ES-I3 (cell line): ENCODE results near the gene CLSTN2.

Experiments used
- H3K36me3 ChIP-seq: 2 replicates; pipeline ENCODE4 v1.6.1; 2013; ENCODE audit warnings: mild to moderate bottlenecking, low read length, control low read depth, moderate library complexity; ENCODE audit not compliant: insufficient read depth
- H3K4me1 ChIP-seq: 2 replicates; pipeline ENCODE4 v1.6.1; 2013; ENCODE audit warnings: mild to moderate bottlenecking, control low read depth, low read length; ENCODE audit not compliant: insufficient read depth
- H3K9ac ChIP-seq: 2 replicates; pipeline ENCODE4 v1.6.1; 2013; ENCODE audit warnings: low read depth, mild to moderate bottlenecking, low read length, moderate library complexity
- H3K9me3 ChIP-seq: 2 replicates; pipeline ENCODE4 v1.6.1; 2013; ENCODE audit warnings: mild to moderate bottlenecking, low read length, moderate library complexity; ENCODE audit not compliant: control insufficient read depth, insufficient read depth

The CLSTN2 gene

DNA sequence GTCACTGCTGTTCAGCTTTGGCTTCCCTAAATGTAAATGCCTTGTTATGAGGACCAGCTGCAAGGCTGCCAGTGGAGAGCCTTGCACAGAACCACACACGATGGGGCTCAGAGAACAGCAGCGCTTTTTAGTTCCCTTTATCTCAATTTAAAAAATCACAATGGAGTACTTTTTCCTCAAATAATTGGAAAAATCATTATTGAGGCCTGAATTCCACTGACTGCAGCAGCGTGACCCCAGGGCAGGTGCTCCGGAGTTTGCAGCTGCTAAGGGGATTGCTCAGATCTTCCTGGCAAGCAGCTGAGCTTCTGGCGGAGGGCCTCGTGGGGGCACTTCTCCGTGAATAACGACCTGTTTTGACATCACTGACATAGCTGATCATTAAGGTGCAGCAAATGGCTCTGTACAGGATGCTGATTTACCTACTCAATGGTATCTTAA, 497.3 kb downstream of the CLSTN2 start:
- Histone ChIP-seq H3K9ac (no peak overlapping the region), H3K36me3 (no peaks in the 10 kb centered on the region), H3K4me1 (no peaks in the 10 kb centered on the region), H3K9me3 (no peaks in the 10 kb centered on the region)

DNA sequence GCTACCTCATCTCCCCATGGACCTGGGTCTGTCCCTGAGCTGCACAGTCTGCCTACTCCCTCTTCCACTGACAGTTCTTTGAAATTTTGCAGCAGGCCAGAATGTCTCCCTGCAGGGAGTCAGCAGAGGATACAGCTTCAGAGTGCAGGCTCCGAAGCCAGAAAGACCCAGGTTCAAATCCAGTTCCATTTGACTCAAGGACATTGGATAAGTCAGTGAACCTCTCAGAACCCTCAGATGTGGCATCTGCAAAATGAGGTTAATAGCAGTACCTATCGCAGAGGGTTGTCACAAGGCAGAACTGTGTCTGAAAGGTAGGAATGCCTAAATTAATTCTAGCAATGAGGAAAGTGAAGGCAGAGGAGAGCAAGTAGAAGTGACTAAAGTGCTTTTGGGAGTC, 498.4 kb downstream of the CLSTN2 start:
- Histone ChIP-seq H3K9me3 (no peaks in the 10 kb centered on the region), H3K9ac (no peak overlapping the region), H3K36me3 (no peaks in the 10 kb centered on the region), H3K4me1 (no peaks in the 10 kb centered on the region)

DNA sequence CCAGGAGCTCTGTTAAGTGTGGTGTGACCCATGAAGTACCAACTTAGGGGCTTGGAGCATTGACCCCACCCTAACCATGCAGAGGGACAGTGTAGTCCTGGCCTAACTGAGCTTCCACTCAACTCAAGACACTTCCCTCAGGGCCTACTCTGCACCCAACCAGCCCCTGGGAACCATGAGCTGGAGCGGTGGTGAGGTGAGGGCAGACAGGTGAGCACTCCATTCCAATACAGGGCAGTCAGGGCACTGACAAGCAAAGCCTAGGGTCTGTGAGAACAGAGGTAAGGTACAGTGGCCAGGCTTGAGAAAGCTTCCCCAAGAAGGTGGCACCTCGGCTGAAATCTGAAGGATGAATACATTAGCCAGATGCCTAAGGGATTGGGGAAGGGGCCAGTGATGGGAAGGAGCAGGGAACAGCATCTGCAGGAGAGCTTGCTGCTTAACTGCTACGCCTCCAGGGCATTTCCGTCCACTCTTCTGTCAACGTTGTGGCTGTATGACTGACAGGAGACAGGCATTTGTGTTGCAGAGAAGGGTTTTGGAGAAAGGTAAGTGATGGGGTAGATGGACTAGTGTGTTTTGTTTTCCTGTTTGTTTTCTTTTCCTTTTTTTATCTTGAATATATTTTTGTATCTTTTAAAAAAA, 499.4 kb downstream of the CLSTN2 start:
- Histone ChIP-seq H3K4me1 (no peaks in the 10 kb centered on the region), H3K9ac (no peak overlapping the region), H3K9me3 (no peaks in the 10 kb centered on the region), H3K36me3 (no peaks in the 10 kb centered on the region)

DNA sequence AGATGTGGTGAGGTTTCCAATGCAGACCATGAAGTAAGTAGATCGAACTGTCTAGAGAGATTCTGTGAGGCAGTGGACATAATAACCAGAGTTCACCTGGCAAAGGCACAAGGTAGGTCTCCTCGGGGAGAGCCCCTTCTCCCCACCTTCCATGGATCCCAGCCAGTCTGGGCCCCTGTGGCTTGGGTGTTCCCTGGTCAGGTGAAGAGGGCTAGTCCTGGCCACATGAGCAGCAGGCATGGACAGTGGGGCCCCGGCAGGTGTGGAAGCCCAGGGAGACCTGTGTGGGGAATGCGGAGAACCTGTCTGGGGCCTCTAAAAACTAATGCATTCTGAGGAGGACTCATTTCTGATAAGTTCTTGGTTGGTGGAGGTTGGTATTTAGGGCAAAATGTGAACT, 501.4 kb downstream of the CLSTN2 start:
- H3K4me1 ChIP-seq = no peaks in the 10 kb centered on the region
- no peak overlapping the region for H3K9ac ChIP-seq
- H3K9me3 ChIP-seq = no peaks in the 10 kb centered on the region
- no peaks in the 10 kb centered on the region for H3K36me3 ChIP-seq

DNA sequence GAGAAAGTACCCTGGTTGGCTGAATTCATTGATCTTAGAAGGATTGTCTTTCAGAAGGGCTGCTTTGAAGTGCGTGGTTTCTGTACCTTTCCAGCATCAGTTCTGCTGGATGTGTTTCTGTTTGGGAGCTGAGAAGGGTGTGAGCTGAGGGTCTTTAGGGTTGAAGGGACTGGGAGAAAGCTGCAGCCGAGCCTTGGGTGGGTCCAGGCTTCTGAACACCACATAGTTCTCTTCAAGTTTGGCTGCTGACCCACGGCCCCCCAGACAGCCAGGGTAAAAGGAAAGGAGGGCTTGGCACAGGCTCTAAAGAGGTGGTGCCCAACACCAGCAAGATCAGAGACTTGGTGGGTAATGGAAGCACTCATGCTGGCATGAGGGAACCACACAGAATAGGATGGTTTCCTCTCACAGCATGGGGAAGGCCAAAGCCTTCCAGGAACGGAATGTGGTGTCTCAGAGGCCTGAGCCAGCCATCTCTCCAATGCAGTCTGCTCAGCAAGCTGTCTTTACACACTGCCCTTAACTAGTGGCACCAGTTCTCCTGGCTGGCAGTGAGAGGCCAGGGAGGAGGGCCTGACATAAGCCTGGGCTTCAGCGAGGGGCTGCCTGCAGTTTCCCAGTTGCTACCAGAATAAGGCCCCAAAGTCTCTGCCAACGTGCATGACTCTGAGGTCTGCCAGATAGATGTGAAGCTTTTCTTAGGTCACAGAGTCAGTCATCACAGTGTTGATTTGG, 503.9 kb downstream of the CLSTN2 start:
- no peaks in the 10 kb centered on the region for H3K4me1 ChIP-seq
- no peak overlapping the region for H3K9ac ChIP-seq

GRCh38 chr3:140439527-140439926, 504.5 kb downstream of the CLSTN2 start:
- Histone ChIP-seq H3K9me3 (no peaks in the 10 kb centered on the region), H3K36me3 (no peaks in the 10 kb centered on the region), H3K9ac (no peak overlapping the region), H3K4me1 (no peaks in the 10 kb centered on the region)

More for the DNA sequence above, 503.9 kb downstream of the CLSTN2 start:
- Histone ChIP-seq H3K9me3 (no peaks in the 10 kb centered on the region), H3K36me3 (no peaks in the 10 kb centered on the region)

DNA sequence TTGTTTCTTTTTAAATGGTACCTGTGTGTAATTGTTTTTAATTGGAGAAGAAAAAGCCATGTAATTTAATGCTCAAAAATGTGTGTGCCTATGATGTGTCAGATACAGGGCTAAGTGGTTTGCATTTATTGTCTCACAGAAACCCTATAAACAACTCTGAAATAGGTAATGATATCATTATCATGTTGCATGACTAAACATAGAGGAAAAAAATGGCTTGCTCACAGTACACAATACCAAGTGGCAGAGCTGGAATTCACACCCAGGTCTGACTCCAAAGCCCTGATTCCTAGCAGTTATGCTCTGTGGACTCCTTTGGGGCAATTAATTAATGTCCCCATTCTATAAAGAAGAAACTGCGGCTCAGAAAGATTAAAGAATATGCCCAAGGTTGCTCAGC, 505.5 kb downstream of the CLSTN2 start:
- Histone ChIP-seq H3K36me3 (no peaks in the 10 kb centered on the region), H3K9ac (no peak overlapping the region), H3K9me3 (no peaks in the 10 kb centered on the region), H3K4me1 (no peaks in the 10 kb centered on the region)

DNA sequence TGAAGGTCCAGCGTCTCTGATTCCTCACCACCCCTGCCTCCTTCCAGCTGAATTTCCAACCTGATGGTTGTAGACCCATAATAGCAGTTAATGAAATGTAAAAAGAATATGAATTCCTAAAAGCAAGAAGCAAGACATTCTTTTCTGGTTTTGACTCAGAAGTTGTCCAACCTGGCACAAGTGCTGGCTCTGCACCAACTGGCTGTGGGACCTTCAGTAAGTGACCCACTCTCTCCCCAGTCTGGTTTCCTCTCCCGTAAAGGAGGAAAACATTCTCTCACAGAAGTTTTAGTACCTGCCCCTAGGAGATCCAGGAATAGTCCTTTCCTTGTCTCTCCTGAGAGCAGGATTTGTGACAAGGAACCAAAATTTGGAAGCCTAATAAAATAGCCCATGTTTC, 506.0 kb downstream of the CLSTN2 start:
- Histone ChIP-seq H3K36me3 (no peaks in the 10 kb centered on the region), H3K4me1 (no peaks in the 10 kb centered on the region), H3K9ac (no peak overlapping the region), H3K9me3 (no peaks in the 10 kb centered on the region)

- Histone ChIP-seq H3K4me1 (no peaks in the 10 kb centered on the region), H3K9ac (no peak overlapping the region), H3K9me3 (no peaks in the 10 kb centered on the region)
These were observed 507.6 kb downstream of the CLSTN2 start for GRCh38 chr3:140442621-140443020.

DNA sequence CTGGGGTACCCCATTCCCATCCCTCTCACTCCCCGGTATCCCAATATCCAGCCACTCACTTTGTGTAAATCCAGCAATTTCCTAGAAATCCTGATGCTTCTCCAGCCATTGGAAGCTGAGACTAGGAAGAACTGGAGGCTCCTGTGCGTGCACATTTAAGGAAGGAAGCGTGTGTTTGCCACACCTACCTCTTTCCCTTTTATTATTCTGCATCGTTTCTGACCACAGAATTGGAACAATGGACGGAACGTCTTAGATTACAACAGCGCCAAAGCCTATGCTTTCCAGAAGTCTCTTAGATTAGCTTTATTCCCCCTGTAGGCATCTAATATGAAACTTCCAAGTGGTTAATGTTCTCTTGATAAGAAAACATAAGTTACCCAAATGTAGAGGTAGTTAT, 508.1 kb downstream of the CLSTN2 start:
- Histone ChIP-seq H3K36me3 (no peaks in the 10 kb centered on the region), H3K4me1 (no peaks in the 10 kb centered on the region), H3K9me3 (no peaks in the 10 kb centered on the region), H3K9ac (no peak overlapping the region)

More at GRCh38 chr3:140442621-140443020, 507.6 kb downstream of the CLSTN2 start:
- H3K36me3 ChIP-seq = no peaks in the 10 kb centered on the region

DNA sequence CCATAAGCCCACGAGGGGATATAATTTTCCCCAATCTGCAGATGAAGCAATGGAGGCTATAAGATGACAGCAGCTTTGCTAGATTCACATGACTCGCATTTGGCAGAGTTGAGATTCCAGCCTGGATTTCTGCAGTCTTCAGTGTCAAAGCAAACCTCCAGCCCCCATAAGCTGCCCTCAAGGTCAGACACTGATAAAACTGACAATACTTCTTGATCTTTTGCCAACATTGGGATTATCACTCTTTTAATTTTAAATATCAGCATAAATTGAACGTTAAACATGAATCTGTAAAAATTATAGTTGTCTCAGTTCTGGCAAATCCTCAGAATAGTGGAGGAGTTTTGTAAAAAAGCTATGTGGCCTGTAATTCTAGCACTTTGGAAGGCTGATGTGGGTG, 508.8 kb downstream of the CLSTN2 start:
- no peak overlapping the region for H3K9ac ChIP-seq

GRCh38 chr3:140446734-140447133, 511.7 kb downstream of the CLSTN2 start:
- H3K4me1 ChIP-seq = no peaks in the 10 kb centered on the region; the same call in 1 of the 2 replicates
- no peaks in the 10 kb centered on the region for H3K36me3 ChIP-seq
- H3K9me3 ChIP-seq = no peaks in the 10 kb centered on the region
- H3K9ac ChIP-seq = no peak overlapping the region

More for the DNA sequence above, 508.8 kb downstream of the CLSTN2 start:
- Histone ChIP-seq H3K4me1 (no peaks in the 10 kb centered on the region), H3K9me3 (no peaks in the 10 kb centered on the region), H3K36me3 (no peaks in the 10 kb centered on the region)

DNA sequence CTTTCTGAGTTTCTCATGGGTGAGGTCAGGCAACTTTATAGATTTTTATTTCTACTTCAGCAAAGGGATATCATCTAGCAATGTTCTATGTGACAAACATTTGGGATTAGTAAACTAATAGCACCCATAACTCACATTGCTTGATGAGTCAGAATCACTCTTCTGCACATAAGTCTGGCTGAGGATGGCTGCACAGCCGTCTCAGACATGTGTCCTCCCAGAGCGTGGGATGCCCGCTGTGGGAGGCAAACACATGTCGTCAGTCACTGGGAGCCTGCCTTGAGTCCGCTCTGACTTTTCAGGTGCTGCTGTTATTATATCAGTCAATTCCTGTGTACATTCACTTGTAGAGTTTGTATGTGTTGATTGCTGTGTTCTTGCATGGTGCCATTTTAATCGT, 512.2 kb downstream of the CLSTN2 start:
- no peaks in the 10 kb centered on the region for H3K9me3 ChIP-seq

DNA sequence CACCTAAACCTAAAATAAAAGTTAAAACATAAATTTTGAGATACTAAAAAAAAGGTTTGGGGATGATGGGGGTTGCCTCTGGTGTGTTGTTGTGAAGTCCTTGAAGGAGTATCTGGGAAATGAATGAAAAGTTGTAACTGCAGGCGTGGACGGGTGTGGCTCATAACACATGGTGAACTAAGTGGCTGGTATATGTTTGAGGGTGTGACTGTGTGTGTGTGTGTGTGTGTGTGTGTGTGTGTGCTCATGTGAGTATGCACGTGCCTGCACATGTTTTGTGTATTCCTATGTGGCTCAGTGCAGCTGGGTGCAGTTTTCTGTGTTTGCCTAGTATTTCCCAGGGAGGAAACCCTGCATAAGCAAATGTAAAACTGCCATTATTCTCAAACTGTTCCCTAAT, 513.0 kb downstream of the CLSTN2 start:
- H3K4me1 ChIP-seq = no peaks in the 10 kb centered on the region; the same call in 1 of the 2 replicates
- no peak overlapping the region for H3K9ac ChIP-seq
- H3K36me3 ChIP-seq = no peaks in the 10 kb centered on the region
- H3K9me3 ChIP-seq = no peaks in the 10 kb centered on the region

More for the DNA sequence above, 512.2 kb downstream of the CLSTN2 start:
- no peak overlapping the region for H3K9ac ChIP-seq
- H3K36me3 ChIP-seq = no peaks in the 10 kb centered on the region
- H3K4me1 ChIP-seq = no peaks in the 10 kb centered on the region; the same call in 1 of the 2 replicates
